HepG2 (cell line): ENCODE data around the gene SHE. TPM values are rescaled to one million over a fixed set of nuclear protein-coding genes. Genes with fewer than 3 reads are reported as not detected.

ENCODE experiments used
- ATAC-seq: fragments of 200-7000 bp; cut with Tn5 transposase; 3 replicates; pipeline ENCODE4 v1.9.1; 2020; ENCODE audit warnings: mild to moderate bottlenecking, moderate library complexity
- BruUV-seq: library from RNA; stranded (reverse); fragments of 400-500 nt; replicated peaks from 2 replicates; lab custom pipeline; 2021; lab: Mats Ljungman, UMichigan
- CTCF ChIA-PET: fragments of 300-600 bp; formaldehyde crosslinking; extraction: SDS; loops from one replicate; lab custom pipeline; 2021; ENCODE audit warnings: low total read pairs, inconsistent platforms, low intra/inter-chr PET ratio; lab: Yijun Ruan, JAX
- POLR2A ChIA-PET: fragments of 350-600 bp; sonication (Branson Sonifier 250); formaldehyde crosslinking; loops from one replicate; lab custom pipeline; 2020; ENCODE audit warnings: antibody characterized with exemption, inconsistent platforms; lab: Yijun Ruan, JAX
- DNase-seq: peaks from one replicate; pipeline ENCODE4 v3.0.0-alpha.2; 2015; ENCODE audit warnings: low spot score
- FAIRE-seq: peaks from 3 replicates; lab custom pipeline; 2011; peaks lifted over from hg19 to GRCh38; lab: Jason Lieb, UNC
- H2AFZ ChIP-seq: one replicate; pipeline ENCODE4 v1.6.1; 2011; ENCODE audit warnings: low read length, inconsistent platforms
- H3K27ac ChIP-seq: fragments of 300-600 bp; 3 replicates; pipeline ENCODE4 v1.8.0; 2011; ENCODE audit warnings: mixed run types, mild to moderate bottlenecking, mixed read lengths, low read length, inconsistent platforms; ENCODE audit not compliant: insufficient read depth; ENCODE audit errors: extremely low read length
- H3K27me3 ChIP-seq, 2 experiments: fragments of 200-600 bp in 1 of 2; 2 replicates in 1 of 2; 3 replicates in 1 of 2; pipeline versions ENCODE4 v1.6.0 to v1.8.0; 2011; ENCODE audit warnings: low read length in 2 of 2, mild to moderate bottlenecking in 2 of 2, moderate library complexity in 2 of 2, inconsistent platforms in 1 of 2; ENCODE audit not compliant: insufficient read depth in 2 of 2, control insufficient read depth in 1 of 2
- H3K36me3 ChIP-seq, 2 experiments: fragments of 200-600 bp in 1 of 2; replicated peaks in 1 of 2; 2 replicates in 1 of 2; 3 replicates in 1 of 2; pipeline versions ENCODE4 v1.5.1 to v1.8.0; 2011; ENCODE audit warnings: low read length in 2 of 2, inconsistent platforms in 1 of 2; ENCODE audit not compliant: insufficient read depth in 2 of 2, control insufficient read depth in 1 of 2
- H3K4me1 ChIP-seq: 2 replicates; pipeline ENCODE4 v1.5.1; 2012; ENCODE audit warnings: low read length, inconsistent platforms; ENCODE audit not compliant: insufficient read depth
- H3K4me2 ChIP-seq: 2 replicates; pipeline ENCODE4 v1.6.0; 2011; ENCODE audit warnings: low read depth, low read length, inconsistent platforms
- H3K4me3 ChIP-seq, 3 experiments: fragments of 200-600 bp in 1 of 3; sonication (generic), shearing (Covaris generic) in 1 of 3; replicated peaks in 1 of 3; 2 replicates each; pipeline ENCODE4 v1.5.1; 2011 to 2016; ENCODE audit warnings: low read length in 3 of 3, inconsistent platforms in 2 of 3, low read depth in 2 of 3, mild to moderate bottlenecking in 2 of 3, control low read depth in 1 of 3, mixed read lengths in 1 of 3; ENCODE audit not compliant: insufficient read depth in 1 of 3
- H3K79me2 ChIP-seq: one replicate; pipeline ENCODE4 v1.6.1; 2011; ENCODE audit warnings: low read length, inconsistent platforms; ENCODE audit not compliant: insufficient read depth
- H3K9ac ChIP-seq: 2 replicates; pipeline ENCODE4 v1.6.0; 2011; ENCODE audit warnings: mild to moderate bottlenecking, low read depth, low read length, inconsistent platforms; ENCODE audit not compliant: insufficient read depth
- H3K9me3 ChIP-seq: 2 replicates; pipeline ENCODE4 v1.5.1; 2012; ENCODE audit warnings: mild to moderate bottlenecking, low read length
- H4K20me1 ChIP-seq: 2 replicates; pipeline ENCODE4 v1.6.0; 2011; ENCODE audit warnings: inconsistent platforms, mild to moderate bottlenecking, low read length, moderate library complexity; ENCODE audit not compliant: insufficient read depth
- ATF7 ChIP-seq, 2 experiments: fragments of 450-650 bp in 1 of 2; sonication (generic) in 1 of 2; formaldehyde crosslinking in 1 of 2; IDR thresholded peaks; 2 replicates each; pipeline versions ENCODE4 v1.4.0 to v1.6.1; 2016 to 2020; ENCODE audit warnings: antibody characterized with exemption in 1 of 2, mild to moderate bottlenecking in 1 of 2, missing genetic modification reagents in 1 of 2
- GABPA ChIP-seq, 2 experiments: IDR thresholded peaks; 2 replicates each; pipeline ENCODE4 v1.6.1; 2011 to 2016; ENCODE audit warnings: low read depth in 2 of 2, low read length in 1 of 2, missing biosample characterization in 1 of 2, missing genetic modification characterization in 1 of 2
- NFE2L1 ChIP-seq: sonication (generic); formaldehyde crosslinking; IDR thresholded peaks from 2 replicates; pipeline ENCODE4 v1.4.0; 2020; ENCODE audit warnings: missing genetic modification reagents, mild to moderate bottlenecking, borderline replicate concordance
- WGBS: methylation state at CpG from one replicate; pipeline ENCODE4 v1.1.6; 2017; ENCODE audit warnings: low lambda C conversion rate; 5-methylcytosine and 5-hydroxymethylcytosine counted together
- in situ Hi-C: cut with HindIII; loops from 2 replicates; pipeline ENCODE4 v1.10.0; 2017; ENCODE audit warnings: low pct_unique_long_range_greater_than_20kb; ENCODE audit not compliant: extremely low pct_ligation_motif_present
- intact Hi-C: fragments of 100-400 bp; cut with micrococcal nuclease; formaldehyde crosslinking; loops from one replicate; pipeline ENCODE4 v1.10.0; 2022; ENCODE audit not compliant: unreplicated experiment
- polyA plus RNA-seq, 8 experiments: library from polyadenylated mRNA; depleted of rRNA in 3 of 8; stranded (reverse) in 7 of 8; unstranded in 1 of 8; fragments of >200 nt; fragmentation: Illumina TruSeq in 4 of 8; extraction: Trizol in 4 of 8; gene quantifications; 2 replicates each; pipeline versions ENCODE4 v1.2.1 to v1.2.3, GENCODE V29; 2011 to 2016; ENCODE audit warnings: low read depth in 4 of 8, missing spikeins in 1 of 8, mixed read lengths in 1 of 8; ENCODE audit not compliant: insufficient read depth in 1 of 8
- total RNA-seq, 5 experiments: library from RNA; depleted of rRNA; stranded (reverse); fragments of >200 nt; fragmentation: Illumina TruSeq; extraction: Trizol; gene quantifications; 2 replicates each; pipeline ENCODE4 v1.2.3, GENCODE V29; 2016; ENCODE audit warnings: low read depth in 1 of 5
- TF ChIP-seq, protein P1 (sequence below): IDR thresholded peaks from 2 replicates; pipeline ENCODE4 v1.4.0; 2020; ENCODE audit warnings: mild to moderate bottlenecking, missing genetic modification reagents
- TF ChIP-seq, protein P2 (sequence below): sonication (generic); formaldehyde crosslinking; IDR thresholded peaks from 2 replicates; pipeline ENCODE4 v1.5.0; 2020; ENCODE audit warnings: mild to moderate bottlenecking, low read depth, missing genetic modification reagents, borderline replicate concordance

Gene SHE
- total and polyA plus RNA-seq, 2 of the 13 experiments (the other 11 are each of a cell fraction or from before 2014, with no cell fraction given) = not detected

DNA sequence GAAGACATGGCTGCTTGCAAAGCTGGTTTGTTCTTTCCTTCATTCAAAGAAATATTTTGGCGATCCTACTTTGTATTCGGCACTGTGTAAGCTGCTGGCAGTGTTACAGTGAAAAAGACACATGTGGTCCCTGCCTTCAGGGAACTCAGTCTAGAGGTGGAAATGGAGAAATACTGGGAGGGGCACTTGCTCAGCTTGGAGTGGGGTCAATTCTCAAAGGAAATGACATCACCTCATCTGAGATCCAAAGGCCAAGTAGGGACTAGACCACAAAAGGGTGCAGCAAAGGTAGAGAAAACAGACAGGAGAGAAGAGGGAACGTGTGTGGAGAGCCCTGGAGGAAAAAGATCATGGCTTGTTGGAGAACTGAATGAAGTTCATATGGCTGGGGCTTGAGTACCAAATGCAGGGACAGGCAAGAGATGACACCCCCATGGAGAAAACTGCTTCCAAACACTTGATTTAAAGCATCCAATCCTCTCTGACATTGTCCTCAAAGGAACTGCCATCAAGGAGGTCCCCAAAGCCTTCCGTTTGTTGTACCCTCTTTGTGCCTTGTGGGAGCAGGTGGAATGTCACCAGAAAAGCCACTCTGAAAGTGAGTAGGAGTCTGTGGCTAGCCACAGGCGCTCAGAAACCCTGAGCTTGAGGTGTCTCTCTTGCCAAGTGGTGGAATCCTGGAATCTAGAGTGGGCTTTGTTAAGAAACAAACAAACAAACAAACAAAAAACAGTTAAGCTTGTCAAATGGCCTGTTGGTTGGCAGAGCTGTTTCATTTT lies 48.4 kb downstream of the SHE start:
- H3K27ac ChIP-seq = no peak overlapping the region
- TF ChIP-seq GABPA (IDR thresholded peaks at IDR 0.05; ENCODE audit: low read depth, low read length) = no peak
- peak; percentile 53 for TF ChIP-seq GABPA (CRISPR knock-in tag; IDR thresholded peaks at IDR 0.05; ENCODE audit: low read depth)
- TF ChIP-seq, protein P1, sequence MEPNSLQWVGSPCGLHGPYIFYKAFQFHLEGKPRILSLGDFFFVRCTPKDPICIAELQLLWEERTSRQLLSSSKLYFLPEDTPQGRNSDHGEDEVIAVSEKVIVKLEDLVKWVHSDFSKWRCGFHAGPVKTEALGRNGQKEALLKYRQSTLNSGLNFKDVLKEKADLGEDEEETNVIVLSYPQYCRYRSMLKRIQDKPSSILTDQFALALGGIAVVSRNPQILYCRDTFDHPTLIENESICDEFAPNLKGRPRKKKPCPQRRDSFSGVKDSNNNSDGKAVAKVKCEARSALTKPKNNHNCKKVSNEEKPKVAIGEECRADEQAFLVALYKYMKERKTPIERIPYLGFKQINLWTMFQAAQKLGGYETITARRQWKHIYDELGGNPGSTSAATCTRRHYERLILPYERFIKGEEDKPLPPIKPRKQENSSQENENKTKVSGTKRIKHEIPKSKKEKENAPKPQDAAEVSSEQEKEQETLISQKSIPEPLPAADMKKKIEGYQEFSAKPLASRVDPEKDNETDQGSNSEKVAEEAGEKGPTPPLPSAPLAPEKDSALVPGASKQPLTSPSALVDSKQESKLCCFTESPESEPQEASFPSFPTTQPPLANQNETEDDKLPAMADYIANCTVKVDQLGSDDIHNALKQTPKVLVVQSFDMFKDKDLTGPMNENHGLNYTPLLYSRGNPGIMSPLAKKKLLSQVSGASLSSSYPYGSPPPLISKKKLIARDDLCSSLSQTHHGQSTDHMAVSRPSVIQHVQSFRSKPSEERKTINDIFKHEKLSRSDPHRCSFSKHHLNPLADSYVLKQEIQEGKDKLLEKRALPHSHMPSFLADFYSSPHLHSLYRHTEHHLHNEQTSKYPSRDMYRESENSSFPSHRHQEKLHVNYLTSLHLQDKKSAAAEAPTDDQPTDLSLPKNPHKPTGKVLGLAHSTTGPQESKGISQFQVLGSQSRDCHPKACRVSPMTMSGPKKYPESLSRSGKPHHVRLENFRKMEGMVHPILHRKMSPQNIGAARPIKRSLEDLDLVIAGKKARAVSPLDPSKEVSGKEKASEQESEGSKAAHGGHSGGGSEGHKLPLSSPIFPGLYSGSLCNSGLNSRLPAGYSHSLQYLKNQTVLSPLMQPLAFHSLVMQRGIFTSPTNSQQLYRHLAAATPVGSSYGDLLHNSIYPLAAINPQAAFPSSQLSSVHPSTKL (CRISPR knock-in tag) = no peak
- TF ChIP-seq ATF7 (IDR thresholded peaks at IDR 0.05) = peak; percentile 68
- no peak for TF ChIP-seq ATF7 (CRISPR knock-in tag; IDR thresholded peaks at IDR 0.05)
- TF ChIP-seq, protein P2, sequence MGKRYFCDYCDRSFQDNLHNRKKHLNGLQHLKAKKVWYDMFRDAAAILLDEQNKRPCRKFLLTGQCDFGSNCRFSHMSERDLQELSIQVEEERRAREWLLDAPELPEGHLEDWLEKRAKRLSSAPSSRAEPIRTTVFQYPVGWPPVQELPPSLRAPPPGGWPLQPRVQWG = no peak
- no peak for TF ChIP-seq NFE2L1
- FAIRE-seq (no peak), DNase-seq (peak; percentile 37), ATAC-seq (no peak; the same call in 2 of the 3 replicates)
- H3K79me2 ChIP-seq = no peaks in the 10 kb centered on the region
- no peaks in the 10 kb centered on the region for H4K20me1 ChIP-seq
- intact Hi-C loops (no loop called here), in situ Hi-C loops (no loop called here)
- H2AFZ ChIP-seq = no peak overlapping the region
- ChIA-PET POLR2A (interaction anchor here (1.1 kb wide), 1 partner anchor 69 kb away, joined by 3 read pairs; no protein-coding TSS in a partner anchor), CTCF (no interaction called here)
- no peak overlapping the region for H3K9ac ChIP-seq
- H3K4me2 ChIP-seq = 0 out of 2 replicates have a peak overlapping the region, but pooled peaks have one; percentile 19
- no peak overlapping the region for H3K4me3 ChIP-seq
- H3K27me3 ChIP-seq = no peaks in the 10 kb centered on the region
- BruUV-seq = no TSS peak
- no peaks in the 10 kb centered on the region for H3K9me3 ChIP-seq
- 73% methylated on average over 5 of the region's 5 CpGs for WGBS
- H3K36me3 ChIP-seq = no peaks in the 10 kb centered on the region
- H3K4me1 ChIP-seq = peaks cover 12% of the 10 kb centered on the region
